Measurements from ENCODE around the gene A4GALT.

Gene A4GALT

DNA sequence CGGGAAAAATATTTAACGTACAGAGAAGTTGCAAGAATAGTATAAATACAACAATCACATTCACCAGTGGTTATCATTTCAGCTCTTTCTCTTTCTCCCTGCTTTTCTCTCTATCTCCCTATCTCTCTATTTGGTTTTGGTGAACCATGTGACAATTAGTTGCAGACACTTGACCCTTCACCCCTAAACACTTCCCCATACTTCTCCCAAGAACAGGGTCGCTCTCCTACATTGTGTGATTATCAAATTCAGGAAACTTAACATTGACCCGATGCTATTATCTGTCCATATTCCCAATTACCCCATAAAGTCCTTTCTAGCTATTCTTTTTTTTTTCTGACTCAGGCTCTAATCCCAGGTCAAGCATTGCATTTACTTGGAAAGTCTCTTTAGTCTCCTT, 66.7 kb downstream of the A4GALT start:
- no peak overlapping the region for H3K9ac ChIP-seq (ENCODE audit: low read depth, low read length)
- no peaks in the 10 kb centered on the region for H3K36me3 ChIP-seq (ENCODE audit: insufficient read depth, low read length)
- H3K9me3 ChIP-seq (replicated peaks; ENCODE audit: low read length) = no peaks in the 10 kb centered on the region
- no peak overlapping the region for H3K4me3 ChIP-seq (ENCODE audit: low read length)
- peaks cover 6% of the 10 kb centered on the region for H3K4me1 ChIP-seq (ENCODE audit: control insufficient read depth, insufficient read depth, low read length)
- H3K4me2 ChIP-seq (ENCODE audit: low read length) = no peak overlapping the region
- no peaks in the 10 kb centered on the region for H3K27me3 ChIP-seq (ENCODE audit: control insufficient read depth, insufficient read depth, low read length)

DNA sequence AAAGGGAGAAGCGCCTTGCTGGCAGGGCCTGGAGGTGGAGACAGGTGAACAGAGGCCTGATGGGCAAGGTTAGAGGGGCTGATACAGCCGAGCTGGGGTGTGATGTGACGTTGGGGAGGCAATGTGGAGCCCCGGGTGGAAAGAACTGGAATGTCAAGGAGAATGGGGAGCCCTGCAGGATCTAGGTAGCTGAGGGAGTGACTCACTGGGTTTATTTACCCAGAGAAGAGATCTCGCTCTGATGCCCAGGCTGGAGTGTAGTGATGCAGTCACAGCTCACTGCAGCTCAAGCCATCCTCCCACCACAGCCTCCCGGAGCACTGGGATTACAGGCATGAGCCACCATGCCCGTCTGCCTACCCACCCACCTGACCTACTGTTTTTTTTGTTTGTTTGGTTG, 69.5 kb downstream of the A4GALT start:
- Histone ChIP-seq H3K27me3 (ENCODE audit: control insufficient read depth, insufficient read depth, low read length) (no peaks in the 10 kb centered on the region), H3K4me3 (ENCODE audit: low read length) (no peak overlapping the region), H3K4me2 (ENCODE audit: low read length) (no peak overlapping the region), H3K9ac (ENCODE audit: low read depth, low read length) (no peak overlapping the region), H3K4me1 (ENCODE audit: control insufficient read depth, insufficient read depth, low read length) (peaks cover 28% of the 10 kb centered on the region), H3K36me3 (ENCODE audit: insufficient read depth, low read length) (no peaks in the 10 kb centered on the region), H3K9me3 (replicated peaks; ENCODE audit: low read length) (no peaks in the 10 kb centered on the region)

DNA sequence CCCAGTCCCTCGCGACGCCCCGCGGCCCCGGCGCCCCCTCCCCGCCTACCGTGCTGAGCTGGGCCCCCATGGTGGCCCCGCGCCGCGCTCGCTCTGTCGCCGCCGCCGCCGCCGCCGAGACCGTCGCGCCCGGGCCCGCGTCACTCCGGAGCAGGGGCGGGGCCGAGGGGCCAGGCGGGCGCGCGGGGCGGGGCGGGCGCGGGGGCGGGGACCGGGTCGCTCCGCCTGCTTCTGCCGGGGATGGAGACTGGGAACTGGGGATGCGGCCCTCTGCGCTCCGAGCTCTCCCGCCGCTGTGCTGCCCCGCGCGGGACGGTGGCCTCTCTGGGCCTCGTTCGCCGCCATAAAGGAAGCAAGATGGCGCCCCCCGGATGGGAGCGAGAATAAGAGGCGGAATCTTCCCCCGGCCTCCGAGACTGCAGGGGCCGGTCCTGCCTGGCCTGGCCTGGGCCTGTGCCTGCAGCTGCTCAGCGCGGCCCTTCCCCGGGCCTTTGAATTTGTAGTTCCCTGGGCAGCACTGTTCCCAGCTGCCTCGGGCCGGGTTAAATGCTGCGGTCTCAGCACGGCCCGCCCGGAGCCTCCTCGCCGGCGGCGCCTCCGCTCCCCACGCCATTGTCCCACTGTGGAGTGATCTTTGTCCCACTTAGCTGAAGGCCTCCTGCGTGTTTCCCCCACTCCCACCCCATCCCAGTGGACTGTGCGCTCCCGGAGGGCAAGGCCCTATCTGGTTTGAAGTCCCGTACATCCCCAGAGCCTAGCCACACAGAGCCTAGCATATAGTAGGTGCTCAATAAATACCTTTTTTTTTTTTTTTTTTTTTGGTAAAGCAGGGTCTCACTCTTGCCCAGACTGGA, 71.2 kb downstream of the A4GALT start, which contains the start of gene CYB5R3:
CYB5R3 (minus strand) TSS at position 147 of the 854 bp plus-strand sequence; CDS start at position 70, 77 bp downstream.
- no peaks in the 10 kb centered on the region for H3K36me3 ChIP-seq (ENCODE audit: insufficient read depth, low read length)
- no peaks in the 10 kb centered on the region for H3K27me3 ChIP-seq (ENCODE audit: control insufficient read depth, insufficient read depth, low read length)
- peaks cover 45% of the 10 kb centered on the region for H3K4me1 ChIP-seq (ENCODE audit: control insufficient read depth, insufficient read depth, low read length)
- peak within 1 kb of the TSS; percentile 88 for H3K4me3 ChIP-seq (ENCODE audit: low read length)
- no peaks in the 10 kb centered on the region for H3K9me3 ChIP-seq (replicated peaks; ENCODE audit: low read length)
- peak within 1 kb of the TSS; percentile 95 for H3K9ac ChIP-seq (ENCODE audit: low read depth, low read length)
- peak within 1 kb of the TSS; percentile 99 for H3K4me2 ChIP-seq (ENCODE audit: low read length)

DNA sequence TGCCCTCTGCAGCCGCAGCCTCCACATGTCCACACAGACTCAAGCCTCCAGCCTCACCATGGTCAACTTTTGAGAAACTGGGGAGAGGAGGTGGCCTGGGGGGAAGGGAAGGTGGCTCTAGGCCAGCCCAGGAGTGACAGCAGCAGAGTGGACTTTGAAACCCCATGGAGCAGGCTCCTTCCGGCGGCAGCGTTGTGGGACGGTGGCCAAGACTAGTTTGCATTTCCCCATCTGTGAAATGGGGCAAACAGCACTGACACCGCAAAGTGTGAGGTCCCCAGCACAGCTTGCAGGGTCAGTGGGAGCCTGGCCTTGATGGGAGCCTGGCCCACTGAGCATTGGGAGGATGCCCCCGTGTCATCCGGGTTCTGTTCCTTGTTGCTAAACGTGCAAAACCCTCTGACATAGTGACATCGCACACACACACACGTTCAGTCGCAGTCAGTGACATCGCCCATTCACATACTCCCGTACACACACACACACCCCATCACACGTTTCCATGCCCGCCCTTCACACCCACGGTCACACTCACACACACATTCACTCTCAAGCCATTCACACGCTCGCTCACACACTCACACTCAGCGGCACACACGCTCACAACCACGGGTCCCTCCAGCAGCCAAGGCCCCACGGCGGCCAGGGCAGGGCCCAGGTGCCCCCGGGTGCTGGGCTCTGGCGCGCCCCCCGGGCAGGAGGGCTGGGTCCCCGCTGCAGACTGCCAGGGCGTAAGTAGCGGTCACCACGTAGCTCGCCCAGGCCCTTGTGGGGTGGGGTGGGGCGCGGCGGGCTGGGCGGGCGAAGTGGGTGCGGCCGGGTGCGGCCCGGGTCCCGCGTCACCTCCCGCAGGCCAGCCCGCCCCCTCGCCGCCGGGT, 72.1 kb downstream of the A4GALT start:
- Histone ChIP-seq H3K36me3 (ENCODE audit: insufficient read depth, low read length) (no peaks in the 10 kb centered on the region), H3K9me3 (replicated peaks; ENCODE audit: low read length) (no peaks in the 10 kb centered on the region), H3K4me1 (ENCODE audit: control insufficient read depth, insufficient read depth, low read length) (peaks cover 53% of the 10 kb centered on the region), H3K27me3 (ENCODE audit: control insufficient read depth, insufficient read depth, low read length) (no peaks in the 10 kb centered on the region), H3K9ac (ENCODE audit: low read depth, low read length) (peak overlapping the region; percentile 95), H3K4me2 (ENCODE audit: low read length) (peak overlapping the region; percentile 99), H3K4me3 (ENCODE audit: low read length) (peak overlapping the region; percentile 88)

DNA sequence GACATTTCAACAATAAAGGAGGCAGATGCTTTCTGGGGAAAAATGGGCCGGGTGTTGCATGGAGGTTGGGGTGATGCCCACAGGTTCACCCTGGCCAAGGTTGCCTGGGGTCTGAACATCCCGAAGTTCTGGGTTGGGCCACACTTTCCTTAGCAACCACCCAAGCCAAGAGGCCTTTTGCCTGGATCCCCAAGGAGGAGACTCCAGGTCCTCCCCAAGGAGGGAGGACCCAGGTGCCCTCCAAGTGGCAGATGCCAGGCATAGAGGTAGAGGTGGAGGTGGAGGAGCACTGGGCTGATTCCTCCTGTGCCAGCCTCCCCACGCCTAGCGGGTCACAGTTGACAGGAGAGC, 72.7 kb downstream of the A4GALT start:
- H3K27me3 ChIP-seq (ENCODE audit: control insufficient read depth, insufficient read depth, low read length) = no peaks in the 10 kb centered on the region
- no peaks in the 10 kb centered on the region for H3K36me3 ChIP-seq (ENCODE audit: insufficient read depth, low read length)
- peak overlapping the region; percentile 95 for H3K9ac ChIP-seq (ENCODE audit: low read depth, low read length)
- H3K9me3 ChIP-seq (replicated peaks; ENCODE audit: low read length) = no peaks in the 10 kb centered on the region
- H3K4me1 ChIP-seq (ENCODE audit: control insufficient read depth, insufficient read depth, low read length) = peaks cover 54% of the 10 kb centered on the region
- peak overlapping the region; percentile 99 for H3K4me2 ChIP-seq (ENCODE audit: low read length)
- H3K4me3 ChIP-seq (ENCODE audit: low read length) = peak overlapping the region; percentile 88

DNA sequence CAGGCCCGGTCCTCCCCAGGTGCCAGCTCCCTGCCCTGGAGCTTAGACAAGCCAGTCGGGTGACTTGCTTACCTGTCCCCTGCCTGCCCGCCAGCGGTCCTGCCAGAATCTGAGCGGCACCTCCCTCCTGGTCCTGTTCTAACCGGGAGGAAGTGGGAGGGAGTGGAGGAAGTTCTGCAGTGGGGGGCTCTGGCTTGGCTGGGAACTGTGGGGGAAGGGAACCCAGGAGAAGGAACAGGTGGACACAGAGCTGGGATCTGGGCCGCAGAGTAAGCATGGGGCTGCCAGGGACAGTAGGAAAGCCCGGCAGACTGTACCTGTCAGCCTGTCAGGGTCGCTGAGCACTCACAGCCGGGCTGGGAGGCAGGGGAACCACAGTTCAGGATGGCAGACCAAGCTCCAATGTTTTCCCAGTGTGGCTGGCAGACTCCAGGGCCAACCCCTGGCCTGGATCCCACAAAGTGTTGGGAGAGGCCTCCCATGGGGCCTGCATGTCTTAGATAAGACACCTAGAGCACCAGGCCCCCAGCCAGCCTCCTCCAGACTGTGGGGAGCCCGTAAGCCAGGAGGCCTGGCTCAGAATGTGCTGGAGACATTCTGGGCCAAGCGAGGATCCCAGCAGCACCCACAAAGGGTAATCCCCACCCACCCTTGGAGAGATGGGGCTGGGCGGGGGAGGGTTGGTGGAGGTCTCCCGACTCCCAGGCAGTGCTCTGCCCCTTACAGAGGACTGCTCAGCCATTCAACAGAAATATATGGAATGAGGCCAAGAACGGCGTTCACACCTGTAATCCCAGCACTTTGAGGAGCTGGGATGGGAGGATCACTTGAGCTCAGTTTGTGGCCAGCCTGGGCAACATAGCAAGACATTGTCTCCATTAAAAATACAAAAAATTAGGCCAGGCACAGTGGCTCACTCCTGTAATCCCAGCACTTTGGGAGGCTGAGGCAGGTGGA, 73.8 kb downstream of the A4GALT start:
- Histone ChIP-seq H3K4me2 (ENCODE audit: low read length) (peak overlapping the region; percentile 99), H3K36me3 (ENCODE audit: insufficient read depth, low read length) (no peaks in the 10 kb centered on the region), H3K4me1 (ENCODE audit: control insufficient read depth, insufficient read depth, low read length) (peaks cover 59% of the 10 kb centered on the region), H3K9ac (ENCODE audit: low read depth, low read length) (peak overlapping the region; percentile 61), H3K27me3 (ENCODE audit: control insufficient read depth, insufficient read depth, low read length) (no peaks in the 10 kb centered on the region), H3K4me3 (ENCODE audit: low read length) (peak overlapping the region; percentile 56), H3K9me3 (replicated peaks; ENCODE audit: low read length) (no peaks in the 10 kb centered on the region)

DNA sequence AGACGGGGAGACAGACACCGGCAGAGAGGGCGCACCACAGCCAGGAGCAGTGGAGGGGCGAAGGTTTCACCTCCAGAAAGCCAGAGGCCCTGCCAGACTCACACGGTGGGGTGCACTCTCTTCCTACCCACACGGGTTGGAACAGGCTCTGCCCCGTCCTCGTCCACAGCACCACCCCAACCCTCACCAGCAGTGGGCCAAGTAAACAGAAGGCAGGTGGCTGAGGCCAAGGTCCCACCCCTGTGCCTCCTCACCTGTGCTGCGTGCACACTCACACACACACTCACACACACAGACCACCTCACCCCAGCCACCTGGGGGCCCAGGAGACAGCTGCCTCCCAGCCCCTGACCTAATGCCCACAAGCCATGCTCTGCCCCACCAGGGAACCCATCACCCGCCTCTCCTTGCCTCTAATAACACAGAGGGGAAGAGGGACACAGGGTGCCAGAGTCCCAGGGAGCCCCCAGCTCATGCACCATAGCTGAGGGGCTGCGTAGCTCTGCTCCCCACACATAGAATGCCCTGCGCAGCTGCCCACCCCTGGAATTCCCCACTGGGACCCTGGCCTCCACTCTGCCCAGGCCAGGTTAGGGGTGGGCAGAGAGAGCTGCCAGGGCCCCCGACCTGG, 74.6 kb downstream of the A4GALT start:
- peaks cover 61% of the 10 kb centered on the region for H3K4me1 ChIP-seq (ENCODE audit: control insufficient read depth, insufficient read depth, low read length)
- no peaks in the 10 kb centered on the region for H3K9me3 ChIP-seq (replicated peaks; ENCODE audit: low read length)
- H3K36me3 ChIP-seq (ENCODE audit: insufficient read depth, low read length) = no peaks in the 10 kb centered on the region
- no peaks in the 10 kb centered on the region for H3K27me3 ChIP-seq (ENCODE audit: control insufficient read depth, insufficient read depth, low read length)
- H3K9ac ChIP-seq (ENCODE audit: low read depth, low read length) = peak overlapping the region; percentile 61
- H3K4me2 ChIP-seq (ENCODE audit: low read length) = peak overlapping the region; percentile 99
- H3K4me3 ChIP-seq (ENCODE audit: low read length) = peak overlapping the region; percentile 56

DNA sequence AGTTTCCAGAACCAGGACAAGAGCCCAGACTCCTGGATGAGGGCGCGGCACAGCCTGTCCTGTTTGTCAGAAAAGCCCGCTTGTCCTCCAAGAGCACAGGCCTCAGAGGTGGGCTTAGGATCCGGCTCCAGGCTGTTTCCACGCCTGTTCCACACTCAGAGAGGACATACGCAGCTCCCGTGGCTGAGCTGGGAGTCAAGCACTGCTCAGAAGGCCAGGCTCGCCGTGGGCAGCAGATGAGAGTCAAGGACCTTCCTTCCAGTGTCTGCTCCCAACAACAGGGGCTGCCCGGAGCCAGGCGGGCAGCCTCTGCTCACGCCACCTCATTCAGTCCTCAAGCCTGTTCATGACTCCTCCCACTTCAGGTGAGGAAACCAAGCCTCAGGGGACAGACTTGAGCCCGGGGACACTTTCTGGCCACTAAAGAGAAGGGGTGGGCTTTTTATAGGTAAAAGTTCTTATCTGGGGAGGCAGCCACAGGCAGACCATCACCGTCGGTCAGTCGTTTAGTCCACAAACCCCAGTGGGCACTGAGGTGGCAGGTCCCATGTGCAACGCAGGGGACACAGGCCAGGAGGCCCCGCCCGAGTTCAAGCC, 75.2 kb downstream of the A4GALT start:
- Histone ChIP-seq H3K9me3 (replicated peaks; ENCODE audit: low read length) (no peaks in the 10 kb centered on the region), H3K27me3 (ENCODE audit: control insufficient read depth, insufficient read depth, low read length) (no peaks in the 10 kb centered on the region), H3K9ac (ENCODE audit: low read depth, low read length) (peak overlapping the region; percentile 61), H3K4me3 (ENCODE audit: low read length) (peak overlapping the region; percentile 56), H3K36me3 (ENCODE audit: insufficient read depth, low read length) (no peaks in the 10 kb centered on the region), H3K4me2 (ENCODE audit: low read length) (peak overlapping the region; percentile 99), H3K4me1 (ENCODE audit: control insufficient read depth, insufficient read depth, low read length) (peaks cover 61% of the 10 kb centered on the region)

DNA sequence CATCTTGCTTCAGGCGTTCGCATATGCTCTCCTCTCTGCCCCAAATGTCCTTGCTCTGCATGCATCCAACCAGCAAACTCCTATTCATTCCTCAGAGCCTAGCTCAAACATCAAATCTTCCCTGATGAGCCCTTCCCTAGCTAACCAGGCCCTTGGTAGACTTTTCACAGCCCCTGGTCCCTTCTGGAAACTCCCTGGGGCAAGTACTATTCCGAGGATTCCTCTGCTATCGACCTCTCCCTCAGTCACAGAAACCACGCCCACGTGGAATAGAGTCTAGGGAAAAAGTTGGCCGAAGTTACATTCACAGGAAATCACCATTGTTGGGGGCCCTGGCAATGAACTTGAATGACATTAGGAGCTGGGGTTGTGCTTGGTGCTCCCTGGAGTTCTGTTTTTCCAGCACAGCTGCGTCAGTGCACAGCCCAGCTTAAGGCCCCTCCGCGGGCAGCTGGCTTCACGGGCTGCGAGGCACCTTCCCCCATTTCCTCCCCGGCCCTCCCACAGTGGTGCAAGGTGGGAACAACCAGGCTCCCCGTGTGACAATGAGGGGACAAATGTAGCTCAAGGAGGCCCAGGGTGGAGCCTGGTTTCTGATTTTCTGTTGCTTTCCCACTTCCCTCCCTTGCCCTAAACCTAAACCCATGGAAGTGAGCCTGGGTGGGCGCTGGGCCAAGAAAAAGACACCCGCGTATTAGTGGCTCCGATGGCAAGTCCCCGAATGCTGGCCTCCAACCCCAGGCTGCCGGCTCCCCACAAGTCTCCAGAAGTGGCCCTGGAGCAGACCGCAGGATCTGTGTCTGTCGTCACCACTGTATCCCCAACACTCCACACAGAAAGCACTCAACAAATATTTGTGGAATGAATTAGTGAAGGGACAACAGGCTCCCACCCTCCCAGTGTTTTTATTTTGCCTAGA, 76.0 kb downstream of the A4GALT start:
- Histone ChIP-seq H3K27me3 (ENCODE audit: control insufficient read depth, insufficient read depth, low read length) (no peaks in the 10 kb centered on the region), H3K4me2 (ENCODE audit: low read length) (peak overlapping the region; percentile 99), H3K9ac (ENCODE audit: low read depth, low read length) (peak overlapping the region; percentile 61), H3K4me1 (ENCODE audit: control insufficient read depth, insufficient read depth, low read length) (peaks cover 63% of the 10 kb centered on the region), H3K4me3 (ENCODE audit: low read length) (peak overlapping the region; percentile 56), H3K9me3 (replicated peaks; ENCODE audit: low read length) (no peaks in the 10 kb centered on the region), H3K36me3 (ENCODE audit: insufficient read depth, low read length) (no peaks in the 10 kb centered on the region)
